Stomach (tissue), 4 donors: ENCODE data around the gene UBE2U.

ENCODE experiments used
- POLR2AphosphoS5 ChIP-seq, 3 donors: sonication (generic); formaldehyde crosslinking; IDR thresholded peaks; one replicate each; pipeline ENCODE4 v1.6.1; 2016; ENCODE audit warnings: antibody characterized with exemption in 3 of 3
- TF ChIP-seq, protein P1 (sequence below), 7 experiments: fragments of 450-650 bp in 4 of 7; fragments of 200-600 bp in 3 of 7; sonication (generic) in 3 of 7; IDR thresholded peaks; one replicate each; pipeline ENCODE4 v1.5.1; 2016 to 2019; ENCODE audit warnings: antibody characterized with exemption in 7 of 7, control low read depth in 2 of 7, mild to moderate bottlenecking in 1 of 7

- TF ChIP-seq, protein P1, sequence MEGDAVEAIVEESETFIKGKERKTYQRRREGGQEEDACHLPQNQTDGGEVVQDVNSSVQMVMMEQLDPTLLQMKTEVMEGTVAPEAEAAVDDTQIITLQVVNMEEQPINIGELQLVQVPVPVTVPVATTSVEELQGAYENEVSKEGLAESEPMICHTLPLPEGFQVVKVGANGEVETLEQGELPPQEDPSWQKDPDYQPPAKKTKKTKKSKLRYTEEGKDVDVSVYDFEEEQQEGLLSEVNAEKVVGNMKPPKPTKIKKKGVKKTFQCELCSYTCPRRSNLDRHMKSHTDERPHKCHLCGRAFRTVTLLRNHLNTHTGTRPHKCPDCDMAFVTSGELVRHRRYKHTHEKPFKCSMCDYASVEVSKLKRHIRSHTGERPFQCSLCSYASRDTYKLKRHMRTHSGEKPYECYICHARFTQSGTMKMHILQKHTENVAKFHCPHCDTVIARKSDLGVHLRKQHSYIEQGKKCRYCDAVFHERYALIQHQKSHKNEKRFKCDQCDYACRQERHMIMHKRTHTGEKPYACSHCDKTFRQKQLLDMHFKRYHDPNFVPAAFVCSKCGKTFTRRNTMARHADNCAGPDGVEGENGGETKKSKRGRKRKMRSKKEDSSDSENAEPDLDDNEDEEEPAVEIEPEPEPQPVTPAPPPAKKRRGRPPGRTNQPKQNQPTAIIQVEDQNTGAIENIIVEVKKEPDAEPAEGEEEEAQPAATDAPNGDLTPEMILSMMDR (IDR thresholded peaks at IDR 0.05): no peak
- TF ChIP-seq POLR2AphosphoS5 (IDR thresholded peaks at IDR 0.05): no peak
Measured at GRCh38 chr1:64287071-64287470, 83.6 kb downstream of the UBE2U start.
